ENCODE results near the gene SPACDR.

The SPACDR gene

DNA sequence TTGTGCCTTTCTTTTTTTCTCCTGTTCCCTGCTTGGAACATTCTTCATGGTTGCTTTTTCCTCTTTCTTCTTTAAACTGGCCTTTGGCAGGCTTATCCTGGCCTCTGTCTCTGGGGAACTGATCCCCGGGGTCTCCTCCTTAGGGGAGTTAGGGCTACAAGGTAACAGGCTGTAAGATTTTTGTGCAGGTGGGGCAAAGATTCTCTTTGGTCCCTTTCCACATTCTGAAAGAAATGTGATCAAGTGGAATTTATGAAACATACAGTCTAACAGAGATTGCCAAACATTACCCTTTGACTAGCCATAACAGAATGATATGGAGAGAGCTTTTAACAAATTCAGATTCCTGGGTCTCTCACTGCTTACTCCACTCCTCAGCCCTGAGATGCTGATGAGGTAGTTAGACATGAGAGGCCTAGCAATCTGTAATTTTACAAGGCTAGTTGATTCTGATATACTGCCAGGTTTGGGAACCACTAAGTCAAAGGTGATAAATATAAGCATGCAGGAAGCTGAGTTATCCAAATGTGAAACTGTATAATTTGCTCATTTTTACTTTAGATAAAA lies 44.3 kb downstream of the SPACDR start:
- FAIRE-seq: no peak
- DNase-seq (ENCODE audit: insufficient read length, low spot score): no peak

DNA sequence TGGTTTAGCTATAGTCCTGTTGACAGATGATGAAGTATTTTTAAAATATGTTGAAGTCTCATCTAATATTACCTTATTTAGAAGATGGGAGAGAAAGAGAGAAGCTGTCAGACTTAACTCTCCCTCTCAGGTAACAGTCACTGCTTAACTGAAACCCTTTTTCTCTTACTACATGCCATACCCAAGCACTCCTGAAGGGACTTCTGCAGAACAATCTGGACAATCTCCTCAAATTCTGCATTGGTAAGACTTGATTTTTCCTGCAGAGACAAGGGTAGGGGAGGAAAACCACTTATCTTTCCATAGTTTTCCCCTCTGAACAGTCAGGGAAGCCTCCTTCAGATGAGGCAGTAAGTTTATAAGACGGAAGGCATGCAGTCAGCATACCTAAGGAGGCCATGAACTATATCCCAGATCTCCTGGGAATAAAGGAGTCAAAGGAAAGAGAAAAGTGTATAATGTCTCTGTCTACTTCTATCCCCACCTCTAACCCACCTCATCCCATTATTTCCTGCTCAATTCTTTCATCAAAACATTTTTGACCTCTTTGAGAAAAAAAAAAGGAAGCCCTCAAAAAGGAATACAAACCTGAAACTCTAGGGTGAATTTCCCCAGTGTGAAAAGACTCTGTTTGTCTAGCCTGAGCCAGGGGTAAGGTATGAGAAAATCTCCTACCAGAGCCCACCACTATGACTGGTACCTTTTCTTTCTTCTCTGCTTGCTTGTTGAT lies 45.0 kb downstream of the SPACDR start:
- FAIRE-seq: no peak

DNA sequence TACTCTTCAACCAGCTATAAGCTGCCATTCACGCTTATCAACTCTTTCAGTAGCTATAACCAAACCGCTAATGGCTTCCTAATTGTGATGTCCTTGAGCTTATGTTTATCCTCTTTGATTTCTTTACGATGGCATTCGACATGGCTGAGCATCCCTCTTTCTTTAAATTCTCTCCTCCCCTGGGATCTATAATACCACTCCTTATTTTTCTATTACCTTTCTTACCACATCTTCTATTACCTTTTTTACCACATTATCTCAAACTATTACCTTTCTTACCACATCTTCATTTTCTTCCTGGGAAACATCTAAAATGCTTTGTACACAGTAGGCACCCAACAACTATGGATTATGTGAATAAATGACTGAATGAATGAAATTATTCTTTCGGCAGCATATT lies 48.6 kb downstream of the SPACDR start:
- DNase-seq (ENCODE audit: insufficient read length, low spot score) (no peak), FAIRE-seq (no peak)

More for the DNA sequence above, 45.0 kb downstream of the SPACDR start:
- no peak for DNase-seq (ENCODE audit: insufficient read length, low spot score)

DNA sequence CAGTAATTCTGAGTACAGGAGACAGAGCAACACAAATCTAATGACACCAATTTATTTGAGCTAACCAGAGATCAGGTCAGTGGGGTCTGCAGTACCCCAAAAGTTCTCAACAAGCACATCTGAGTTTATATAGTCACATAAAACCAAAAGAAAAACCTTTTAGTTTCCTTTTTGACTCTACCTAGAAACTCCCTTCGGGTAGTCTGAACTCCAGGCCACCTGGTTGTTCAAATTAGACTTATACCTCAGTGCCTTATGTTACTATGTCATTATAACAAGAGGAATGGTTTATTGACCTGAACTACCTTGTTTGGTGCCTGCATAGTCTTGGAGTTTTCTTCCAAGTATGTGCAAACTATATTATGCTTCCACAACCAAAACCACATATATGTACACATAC lies 50.2 kb downstream of the SPACDR start:
- no peak for DNase-seq (ENCODE audit: insufficient read length, low spot score)
- no peak for FAIRE-seq

DNA sequence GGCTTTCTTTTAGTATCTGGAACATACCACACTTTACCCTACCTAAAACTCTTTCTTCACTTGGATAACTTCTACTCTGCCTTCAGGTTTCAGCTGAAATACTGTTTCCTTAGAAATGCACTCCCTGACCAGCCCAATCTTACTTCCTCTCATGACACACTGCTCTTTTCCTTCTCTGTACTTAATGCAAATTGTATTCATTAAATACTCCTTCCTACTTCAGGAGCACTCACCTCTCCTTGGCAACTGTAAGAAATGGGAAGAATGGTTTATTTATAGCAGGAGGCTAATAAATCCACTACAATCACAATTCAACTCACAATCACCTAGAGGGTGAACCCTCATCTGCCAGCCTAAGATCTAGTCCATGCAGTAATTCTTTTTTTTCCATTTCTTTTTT lies 50.7 kb downstream of the SPACDR start:
- no peak for DNase-seq (ENCODE audit: insufficient read length, low spot score)
- FAIRE-seq: no peak

DNA sequence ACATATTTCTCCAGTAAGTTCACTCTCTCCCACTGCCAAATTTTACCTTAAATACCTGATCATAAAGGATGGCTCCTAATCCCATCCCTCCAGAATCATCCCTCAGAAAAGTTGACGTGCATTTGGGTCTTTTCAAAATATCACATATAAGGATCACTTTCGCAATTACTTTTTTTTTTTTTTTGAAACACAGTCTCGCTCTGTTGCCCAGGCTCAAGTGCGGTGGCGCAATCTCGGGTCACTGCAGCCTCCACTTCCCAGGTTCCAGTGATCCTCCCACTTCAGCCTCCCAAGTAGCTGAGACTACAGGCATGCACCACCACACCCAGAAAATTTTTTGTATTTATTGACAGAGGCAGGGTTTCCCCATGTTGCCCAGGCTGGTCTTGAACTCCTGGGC lies 53.0 kb downstream of the SPACDR start:
- FAIRE-seq (no peak), DNase-seq (ENCODE audit: insufficient read length, low spot score) (no peak)

DNA sequence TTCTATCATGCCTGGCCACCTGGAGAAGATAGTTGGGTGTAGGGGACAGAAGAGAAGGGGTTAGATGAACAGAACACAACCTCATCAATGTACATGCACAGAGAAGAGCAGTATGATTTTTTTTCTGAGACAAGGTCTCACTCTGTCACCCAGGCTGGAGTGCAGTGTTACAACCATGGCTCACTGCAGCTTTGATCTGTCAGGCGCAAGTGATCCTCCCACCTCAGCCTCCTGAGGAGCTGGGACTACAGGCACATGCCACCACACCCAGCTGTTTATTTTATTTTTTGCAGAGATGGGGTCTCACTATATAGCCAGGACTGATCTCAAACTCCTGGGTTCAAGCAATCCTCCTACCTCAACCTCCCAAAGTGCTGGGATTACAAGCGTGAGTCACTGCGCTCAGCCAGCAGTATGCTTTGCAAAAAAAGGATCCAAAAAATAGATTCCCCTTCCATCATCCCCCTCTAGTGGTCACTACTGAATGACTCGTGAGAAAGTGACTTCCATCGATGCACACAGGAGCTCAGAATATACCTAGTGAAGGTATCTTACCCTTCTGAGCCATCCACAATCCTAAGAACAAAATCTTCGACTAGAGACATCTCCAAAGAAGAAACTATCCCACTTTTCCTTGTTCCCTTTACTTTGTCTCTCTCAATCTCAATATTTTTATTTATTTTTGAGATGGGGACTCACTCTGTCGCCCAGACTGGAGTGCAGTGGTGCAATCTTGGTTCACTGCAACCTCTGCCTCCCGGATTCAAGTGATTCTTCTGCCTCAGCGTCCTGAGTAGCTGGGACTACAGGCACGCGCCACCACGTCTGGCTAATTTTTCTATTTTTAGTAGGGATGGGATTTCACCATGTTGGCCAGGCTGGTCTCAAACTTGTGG lies 56.5 kb downstream of the SPACDR start:
- FAIRE-seq: no peak

DNA sequence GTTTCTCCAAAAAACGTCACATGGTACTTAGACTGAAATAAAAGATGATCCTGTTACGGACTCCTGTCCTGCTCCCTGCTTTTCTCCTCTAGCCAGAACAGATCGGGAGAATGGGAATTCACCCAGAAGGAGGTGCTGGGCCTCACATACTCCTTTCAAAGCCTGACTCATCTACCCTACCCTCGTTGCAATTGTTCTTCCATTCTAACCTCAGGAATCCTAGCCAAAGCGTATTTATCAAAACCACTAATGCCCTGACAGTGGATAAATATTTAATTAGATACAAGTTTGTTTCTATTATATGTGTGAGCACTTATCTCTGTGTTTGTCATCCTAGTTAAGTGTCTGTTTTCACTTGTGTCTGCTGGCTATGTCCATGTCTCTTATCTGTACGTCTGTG lies 57.3 kb downstream of the SPACDR start:
- DNase-seq (ENCODE audit: insufficient read length, low spot score) (no peak), FAIRE-seq (no peak)

More for the DNA sequence above, 56.5 kb downstream of the SPACDR start:
- DNase-seq (ENCODE audit: insufficient read length, low spot score): peak; percentile 66

Data from HTR-8/SVneo (cell line).